ENCODE results near the gene CMTR1.
"Not testable (repeated sequence)": the region's sequence is repeated elsewhere in the genome, so short reads cannot be mapped to it uniquely, and the experiment has no call there.

CMTR1 gene

DNA sequence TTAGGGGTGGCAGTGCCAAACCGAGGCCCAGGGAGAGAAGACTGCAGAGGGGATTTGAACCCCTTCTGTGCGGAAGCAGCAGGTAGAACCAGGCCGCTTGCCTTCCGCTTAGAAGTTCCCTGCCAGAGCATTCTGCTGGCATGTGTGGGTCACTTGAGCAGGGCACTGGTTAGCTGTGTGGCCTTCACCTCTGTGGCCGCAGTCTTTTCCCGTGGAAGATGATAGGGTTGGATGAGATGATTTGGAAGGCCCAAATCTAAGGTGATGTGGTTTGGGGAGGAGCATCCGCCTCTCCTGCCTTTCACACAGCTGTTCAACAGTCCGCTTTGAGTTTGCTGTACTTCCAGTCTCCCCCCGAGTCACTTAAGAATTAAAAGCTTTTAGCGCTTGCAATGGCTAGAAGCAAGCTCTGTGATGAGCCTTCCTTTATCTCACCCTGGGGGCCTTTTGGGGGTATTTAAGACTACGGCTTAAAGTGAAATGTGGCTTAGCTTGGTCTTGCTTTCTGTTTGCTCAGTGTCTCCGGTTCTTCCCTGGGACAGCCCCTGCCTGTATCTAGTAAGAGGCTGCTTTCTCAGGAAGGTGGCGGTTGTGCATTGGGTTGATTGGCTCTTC lies 743 bp downstream of the CMTR1 start:
- Histone ChIP-seq H3K36me3 (ENCODE audit: control insufficient read depth in 2 of 2, insufficient read depth in 2 of 2, low read length in 2 of 2) (peaks cover 19 to 21% of the 10 kb centered on the region in 2 donors), H3K4me1 (ENCODE audit: control insufficient read depth in 2 of 2, insufficient read depth in 2 of 2, low read length in 2 of 2) (peaks cover 4 to 9% of the 10 kb centered on the region in 2 donors), H3K27me3 (ENCODE audit: control insufficient read depth in 2 of 2, insufficient read depth in 2 of 2, low read length in 2 of 2) (no peaks in the 10 kb centered on the region), H3K4me3 (ENCODE audit: low read length in 2 of 2) (peak overlapping the region; percentile 94), H3K27ac (ENCODE audit: low read depth in 2 of 2, low read length in 2 of 2) (peak overlapping the region; percentile 60 to 89), H3K9ac (ENCODE audit: low read depth in 1 of 2, low read length in 2 of 2) (peak overlapping the region; percentile 79 to 87), H3K9me3 (ENCODE audit: control insufficient read depth in 2 of 2, low read length in 2 of 2) (no peaks in the 10 kb centered on the region)

GRCh38 chr6:37435373-37435772 lies 2.4 kb downstream of the CMTR1 start:
- H3K9ac ChIP-seq (ENCODE audit: low read depth in 1 of 2, low read length in 2 of 2): no peak overlapping the region
- no peaks in the 10 kb centered on the region for H3K9me3 ChIP-seq (ENCODE audit: control insufficient read depth in 2 of 2, low read length in 2 of 2)
- H3K36me3 ChIP-seq (ENCODE audit: control insufficient read depth in 2 of 2, insufficient read depth in 2 of 2, low read length in 2 of 2): peaks cover 19 to 21% of the 10 kb centered on the region in 2 donors
- H3K4me1 ChIP-seq (ENCODE audit: control insufficient read depth in 2 of 2, insufficient read depth in 2 of 2, low read length in 2 of 2): peaks cover 4 to 9% of the 10 kb centered on the region in 2 donors
- no peaks in the 10 kb centered on the region for H3K27me3 ChIP-seq (ENCODE audit: control insufficient read depth in 2 of 2, insufficient read depth in 2 of 2, low read length in 2 of 2)
- H3K4me3 ChIP-seq (ENCODE audit: low read length in 2 of 2): no peak overlapping the region
- no peak overlapping the region for H3K27ac ChIP-seq (ENCODE audit: low read depth in 2 of 2, low read length in 2 of 2)

DNA sequence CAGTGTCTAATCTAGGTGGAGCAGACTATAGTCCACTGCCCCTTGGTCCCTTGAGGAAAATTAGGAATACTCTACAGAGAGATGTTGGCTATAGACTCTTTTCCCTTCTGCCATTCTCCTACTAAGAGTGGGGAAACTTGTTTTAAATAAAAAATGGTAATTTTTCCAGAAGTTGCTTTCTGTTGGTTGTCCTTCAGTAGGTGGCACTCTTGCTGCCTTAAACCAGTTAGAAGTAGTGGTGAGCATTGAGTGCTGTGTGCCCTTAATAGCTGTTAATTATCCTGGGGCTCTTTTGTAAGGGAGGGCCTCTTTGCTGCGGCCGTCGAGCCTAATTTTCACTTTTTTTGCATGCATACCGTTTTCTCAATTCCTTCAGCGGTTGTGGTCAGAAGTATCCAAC lies 2.8 kb downstream of the CMTR1 start:
- Histone ChIP-seq H3K27ac (ENCODE audit: low read depth in 2 of 2, low read length in 2 of 2) (no peak overlapping the region), H3K4me1 (ENCODE audit: control insufficient read depth in 2 of 2, insufficient read depth in 2 of 2, low read length in 2 of 2) (peaks cover 4 to 9% of the 10 kb centered on the region in 2 donors), H3K9me3 (ENCODE audit: control insufficient read depth in 2 of 2, low read length in 2 of 2) (no peaks in the 10 kb centered on the region), H3K9ac (ENCODE audit: low read depth in 1 of 2, low read length in 2 of 2) (no peak overlapping the region), H3K36me3 (ENCODE audit: control insufficient read depth in 2 of 2, insufficient read depth in 2 of 2, low read length in 2 of 2) (peaks cover 19 to 21% of the 10 kb centered on the region in 2 donors), H3K4me3 (ENCODE audit: low read length in 2 of 2) (no peak overlapping the region), H3K27me3 (ENCODE audit: control insufficient read depth in 2 of 2, insufficient read depth in 2 of 2, low read length in 2 of 2) (no peaks in the 10 kb centered on the region)

GRCh38 chr6:37438930-37439329 lies 5.9 kb downstream of the CMTR1 start:
- Histone ChIP-seq H3K27ac (ENCODE audit: low read depth in 2 of 2, low read length in 2 of 2) (no peak overlapping the region), H3K9ac (ENCODE audit: low read depth in 1 of 2, low read length in 2 of 2) (no peak overlapping the region), H3K4me3 (ENCODE audit: low read length in 2 of 2) (no peak overlapping the region), H3K4me1 (ENCODE audit: control insufficient read depth in 2 of 2, insufficient read depth in 2 of 2, low read length in 2 of 2) (peaks cover 0 to 4% of the 10 kb centered on the region in 2 donors), H3K27me3 (ENCODE audit: control insufficient read depth in 2 of 2, insufficient read depth in 2 of 2, low read length in 2 of 2) (no peaks in the 10 kb centered on the region), H3K9me3 (ENCODE audit: control insufficient read depth in 2 of 2, low read length in 2 of 2) (no peaks in the 10 kb centered on the region), H3K36me3 (ENCODE audit: control insufficient read depth in 2 of 2, insufficient read depth in 2 of 2, low read length in 2 of 2) (peaks cover 21 to 23% of the 10 kb centered on the region in 2 donors)

GRCh38 chr6:37441651-37442050 lies 8.6 kb downstream of the CMTR1 start:
- H3K27ac ChIP-seq (ENCODE audit: low read depth in 2 of 2, low read length in 2 of 2): no peak overlapping the region
- peaks cover 29 to 30% of the 10 kb centered on the region in 2 donors for H3K36me3 ChIP-seq (ENCODE audit: control insufficient read depth in 2 of 2, insufficient read depth in 2 of 2, low read length in 2 of 2)
- no peak overlapping the region for H3K9ac ChIP-seq (ENCODE audit: low read depth in 1 of 2, low read length in 2 of 2)
- no peaks in the 10 kb centered on the region for H3K9me3 ChIP-seq (ENCODE audit: control insufficient read depth in 2 of 2, low read length in 2 of 2)
- no peaks in the 10 kb centered on the region for H3K27me3 ChIP-seq (ENCODE audit: control insufficient read depth in 2 of 2, insufficient read depth in 2 of 2, low read length in 2 of 2)
- H3K4me1 ChIP-seq (ENCODE audit: control insufficient read depth in 2 of 2, insufficient read depth in 2 of 2, low read length in 2 of 2): no peaks in the 10 kb centered on the region
- no peak overlapping the region for H3K4me3 ChIP-seq (ENCODE audit: low read length in 2 of 2)

- Histone ChIP-seq H3K4me3 (ENCODE audit: low read length in 2 of 2) (peak overlapping the region; percentile 27), H3K27me3 (ENCODE audit: control insufficient read depth in 2 of 2, insufficient read depth in 2 of 2, low read length in 2 of 2) (no peaks in the 10 kb centered on the region), H3K4me1 (ENCODE audit: control insufficient read depth in 2 of 2, insufficient read depth in 2 of 2, low read length in 2 of 2) (no peaks in the 10 kb centered on the region), H3K27ac (ENCODE audit: low read depth in 2 of 2, low read length in 2 of 2) (peak overlapping the region; percentile 16 to 44), H3K9me3 (ENCODE audit: control insufficient read depth in 2 of 2, low read length in 2 of 2) (no peaks in the 10 kb centered on the region), H3K9ac (ENCODE audit: low read depth in 1 of 2, low read length in 2 of 2) (peak overlapping the region in 1 of 2 donors; percentile 34), H3K36me3 (ENCODE audit: control insufficient read depth in 2 of 2, insufficient read depth in 2 of 2, low read length in 2 of 2) (peaks cover 31 to 35% of the 10 kb centered on the region in 2 donors)
Measured at GRCh38 chr6:37442416-37443215, 9.6 kb downstream of the CMTR1 start.

GRCh38 chr6:37443216-37443542 lies 10.2 kb downstream of the CMTR1 start:
- H3K27ac ChIP-seq (ENCODE audit: low read depth in 2 of 2, low read length in 2 of 2); H3K9me3 ChIP-seq (ENCODE audit: control insufficient read depth in 2 of 2, low read length in 2 of 2); H3K27me3 ChIP-seq (ENCODE audit: control insufficient read depth in 2 of 2, insufficient read depth in 2 of 2, low read length in 2 of 2); H3K9ac ChIP-seq (ENCODE audit: low read depth in 1 of 2, low read length in 2 of 2); H3K4me3 ChIP-seq (ENCODE audit: low read length in 2 of 2); H3K4me1 ChIP-seq (ENCODE audit: control insufficient read depth in 2 of 2, insufficient read depth in 2 of 2, low read length in 2 of 2): not testable (repeated sequence)
- peaks cover 27 to 33% of the 10 kb centered on the region in 2 donors for H3K36me3 ChIP-seq (ENCODE audit: control insufficient read depth in 2 of 2, insufficient read depth in 2 of 2, low read length in 2 of 2)

DNA sequence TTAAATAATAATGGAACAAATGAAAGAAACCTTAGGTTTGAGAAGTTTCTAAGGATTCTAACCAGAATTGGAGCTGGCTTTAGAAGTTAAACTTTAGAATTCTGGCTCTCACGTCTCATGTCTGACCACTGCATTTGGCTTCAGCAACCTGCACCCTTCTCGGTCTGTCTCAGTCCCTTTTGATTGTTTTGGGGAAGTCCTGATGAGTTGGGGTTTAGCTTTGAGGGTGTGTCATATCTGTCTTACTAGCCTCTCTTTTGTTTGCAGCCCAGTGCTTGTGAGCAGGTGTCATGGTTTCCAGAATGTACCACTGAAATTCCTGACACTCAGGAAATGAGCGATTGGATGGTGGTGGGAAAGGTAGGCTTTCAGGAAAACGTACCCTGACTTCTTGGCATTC lies 17.0 kb downstream of the CMTR1 start:
- Histone ChIP-seq H3K9ac (ENCODE audit: low read depth in 1 of 2, low read length in 2 of 2) (no peak overlapping the region), H3K27me3 (ENCODE audit: control insufficient read depth in 2 of 2, insufficient read depth in 2 of 2, low read length in 2 of 2) (no peaks in the 10 kb centered on the region), H3K27ac (ENCODE audit: low read depth in 2 of 2, low read length in 2 of 2) (no peak overlapping the region), H3K36me3 (ENCODE audit: control insufficient read depth in 2 of 2, insufficient read depth in 2 of 2, low read length in 2 of 2) (peaks cover 51 to 53% of the 10 kb centered on the region in 2 donors), H3K4me1 (ENCODE audit: control insufficient read depth in 2 of 2, insufficient read depth in 2 of 2, low read length in 2 of 2) (no peaks in the 10 kb centered on the region), H3K9me3 (ENCODE audit: control insufficient read depth in 2 of 2, low read length in 2 of 2) (no peaks in the 10 kb centered on the region), H3K4me3 (ENCODE audit: low read length in 2 of 2) (no peak overlapping the region)

GRCh38 chr6:37451441-37452193 lies 18.6 kb downstream of the CMTR1 start:
- Histone ChIP-seq H3K4me1 (ENCODE audit: control insufficient read depth in 2 of 2, insufficient read depth in 2 of 2, low read length in 2 of 2) (no peaks in the 10 kb centered on the region), H3K9ac (ENCODE audit: low read depth in 1 of 2, low read length in 2 of 2) (no peak overlapping the region), H3K9me3 (ENCODE audit: control insufficient read depth in 2 of 2, low read length in 2 of 2) (no peaks in the 10 kb centered on the region), H3K4me3 (ENCODE audit: low read length in 2 of 2) (no peak overlapping the region), H3K36me3 (ENCODE audit: control insufficient read depth in 2 of 2, insufficient read depth in 2 of 2, low read length in 2 of 2) (peaks cover 45 to 51% of the 10 kb centered on the region in 2 donors), H3K27me3 (ENCODE audit: control insufficient read depth in 2 of 2, insufficient read depth in 2 of 2, low read length in 2 of 2) (no peaks in the 10 kb centered on the region), H3K27ac (ENCODE audit: low read depth in 2 of 2, low read length in 2 of 2) (no peak overlapping the region)

DNA sequence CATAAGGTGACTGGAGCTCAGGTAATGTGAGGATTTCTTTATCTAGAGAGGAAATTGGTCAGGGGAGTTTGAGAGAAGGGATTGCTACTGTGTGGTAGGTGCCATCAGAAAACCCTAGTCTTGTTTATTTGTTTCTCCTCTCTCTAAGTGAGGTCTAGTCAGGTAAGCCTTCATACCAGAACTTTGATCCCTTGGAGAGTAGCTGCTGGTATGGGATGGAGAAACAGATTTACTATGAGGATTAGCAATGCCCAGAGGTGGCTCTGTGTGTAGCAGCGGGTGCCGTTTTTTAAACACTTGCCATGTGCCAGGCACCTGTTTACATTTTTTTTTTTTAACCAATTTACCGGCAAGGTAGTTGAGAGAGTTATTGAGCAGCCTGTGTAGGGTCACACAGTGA lies 19.5 kb downstream of the CMTR1 start:
- H3K9ac ChIP-seq (ENCODE audit: low read depth in 1 of 2, low read length in 2 of 2): no peak overlapping the region
- H3K4me3 ChIP-seq (ENCODE audit: low read length in 2 of 2): no peak overlapping the region
- no peaks in the 10 kb centered on the region for H3K9me3 ChIP-seq (ENCODE audit: control insufficient read depth in 2 of 2, low read length in 2 of 2)
- no peaks in the 10 kb centered on the region for H3K4me1 ChIP-seq (ENCODE audit: control insufficient read depth in 2 of 2, insufficient read depth in 2 of 2, low read length in 2 of 2)
- H3K36me3 ChIP-seq (ENCODE audit: control insufficient read depth in 2 of 2, insufficient read depth in 2 of 2, low read length in 2 of 2): peaks cover 37 to 43% of the 10 kb centered on the region in 2 donors
- no peaks in the 10 kb centered on the region for H3K27me3 ChIP-seq (ENCODE audit: control insufficient read depth in 2 of 2, insufficient read depth in 2 of 2, low read length in 2 of 2)
- no peak overlapping the region for H3K27ac ChIP-seq (ENCODE audit: low read depth in 2 of 2, low read length in 2 of 2)
